ENCODE results near the gene DRD3.

DNA sequence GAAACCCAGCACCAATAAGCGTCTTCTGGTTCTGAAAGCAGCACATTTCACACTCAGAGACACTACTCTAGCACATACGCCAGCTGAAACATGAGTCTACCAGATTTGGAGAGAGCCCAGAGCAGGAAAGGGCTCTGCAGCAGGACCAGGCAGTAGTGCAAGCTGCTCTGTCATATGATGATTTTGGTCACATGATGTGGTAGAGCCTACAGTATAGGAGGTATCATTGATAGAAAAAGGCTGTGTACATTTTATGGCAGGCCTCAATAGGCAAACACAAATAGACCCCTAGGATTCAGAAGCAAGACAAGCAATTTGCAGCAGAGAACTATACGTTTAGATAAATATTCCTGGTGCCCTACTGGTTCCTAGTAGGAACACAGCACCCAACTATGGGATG is 64.1 kb downstream of the DRD3 start:
- TF ChIP-seq, protein P1, sequence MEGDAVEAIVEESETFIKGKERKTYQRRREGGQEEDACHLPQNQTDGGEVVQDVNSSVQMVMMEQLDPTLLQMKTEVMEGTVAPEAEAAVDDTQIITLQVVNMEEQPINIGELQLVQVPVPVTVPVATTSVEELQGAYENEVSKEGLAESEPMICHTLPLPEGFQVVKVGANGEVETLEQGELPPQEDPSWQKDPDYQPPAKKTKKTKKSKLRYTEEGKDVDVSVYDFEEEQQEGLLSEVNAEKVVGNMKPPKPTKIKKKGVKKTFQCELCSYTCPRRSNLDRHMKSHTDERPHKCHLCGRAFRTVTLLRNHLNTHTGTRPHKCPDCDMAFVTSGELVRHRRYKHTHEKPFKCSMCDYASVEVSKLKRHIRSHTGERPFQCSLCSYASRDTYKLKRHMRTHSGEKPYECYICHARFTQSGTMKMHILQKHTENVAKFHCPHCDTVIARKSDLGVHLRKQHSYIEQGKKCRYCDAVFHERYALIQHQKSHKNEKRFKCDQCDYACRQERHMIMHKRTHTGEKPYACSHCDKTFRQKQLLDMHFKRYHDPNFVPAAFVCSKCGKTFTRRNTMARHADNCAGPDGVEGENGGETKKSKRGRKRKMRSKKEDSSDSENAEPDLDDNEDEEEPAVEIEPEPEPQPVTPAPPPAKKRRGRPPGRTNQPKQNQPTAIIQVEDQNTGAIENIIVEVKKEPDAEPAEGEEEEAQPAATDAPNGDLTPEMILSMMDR (IDR thresholded peaks at IDR 0.05): no peak
- TF ChIP-seq, protein P2, sequence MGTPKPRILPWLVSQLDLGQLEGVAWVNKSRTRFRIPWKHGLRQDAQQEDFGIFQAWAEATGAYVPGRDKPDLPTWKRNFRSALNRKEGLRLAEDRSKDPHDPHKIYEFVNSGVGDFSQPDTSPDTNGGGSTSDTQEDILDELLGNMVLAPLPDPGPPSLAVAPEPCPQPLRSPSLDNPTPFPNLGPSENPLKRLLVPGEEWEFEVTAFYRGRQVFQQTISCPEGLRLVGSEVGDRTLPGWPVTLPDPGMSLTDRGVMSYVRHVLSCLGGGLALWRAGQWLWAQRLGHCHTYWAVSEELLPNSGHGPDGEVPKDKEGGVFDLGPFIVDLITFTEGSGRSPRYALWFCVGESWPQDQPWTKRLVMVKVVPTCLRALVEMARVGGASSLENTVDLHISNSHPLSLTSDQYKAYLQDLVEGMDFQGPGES (IDR thresholded peaks at IDR 0.05; ENCODE audit: low read depth, low read length): no peak
- TF ChIP-seq POLR2AphosphoS5 (IDR thresholded peaks at IDR 0.05; ENCODE audit: low read depth, low read length): no peak
- no peak for TF ChIP-seq CHD2 (IDR thresholded peaks at IDR 0.05; ENCODE audit: low read length, partially characterized antibody)
- TF ChIP-seq RAD21 (IDR thresholded peaks at IDR 0.05; ENCODE audit: low read length): no peak
- TF ChIP-seq SIN3A (IDR thresholded peaks at IDR 0.05; ENCODE audit: borderline replicate concordance, low read depth, low read length): no peak
- no peak for TF ChIP-seq NFIC (IDR thresholded peaks at IDR 0.05; ENCODE audit: borderline replicate concordance)
- no peak for TF ChIP-seq GABPA (IDR thresholded peaks at IDR 0.05; ENCODE audit: low read depth)
- TF ChIP-seq NRF1 (IDR thresholded peaks at IDR 0.05; ENCODE audit: low read depth, low read length): no peak
- TF ChIP-seq EP300 (IDR thresholded peaks at IDR 0.05; ENCODE audit: borderline replicate concordance in 1 of 2, low read depth in 1 of 2, low read length in 1 of 2): no peak
- TF ChIP-seq TAF1 (IDR thresholded peaks at IDR 0.05; ENCODE audit: borderline replicate concordance, low read depth, low read length): no peak
- no peak for TF ChIP-seq FOXM1 (IDR thresholded peaks at IDR 0.05; ENCODE audit: low read depth)
- TF ChIP-seq TEAD4 (IDR thresholded peaks at IDR 0.05; ENCODE audit: borderline replicate concordance, insufficient read depth): no peak
- TF ChIP-seq YY1 (IDR thresholded peaks at IDR 0.05; ENCODE audit: low read depth): no peak

All from SK-N-SH (cell line).